ENCODE data around the gene VSX1.

The VSX1 gene

DNA sequence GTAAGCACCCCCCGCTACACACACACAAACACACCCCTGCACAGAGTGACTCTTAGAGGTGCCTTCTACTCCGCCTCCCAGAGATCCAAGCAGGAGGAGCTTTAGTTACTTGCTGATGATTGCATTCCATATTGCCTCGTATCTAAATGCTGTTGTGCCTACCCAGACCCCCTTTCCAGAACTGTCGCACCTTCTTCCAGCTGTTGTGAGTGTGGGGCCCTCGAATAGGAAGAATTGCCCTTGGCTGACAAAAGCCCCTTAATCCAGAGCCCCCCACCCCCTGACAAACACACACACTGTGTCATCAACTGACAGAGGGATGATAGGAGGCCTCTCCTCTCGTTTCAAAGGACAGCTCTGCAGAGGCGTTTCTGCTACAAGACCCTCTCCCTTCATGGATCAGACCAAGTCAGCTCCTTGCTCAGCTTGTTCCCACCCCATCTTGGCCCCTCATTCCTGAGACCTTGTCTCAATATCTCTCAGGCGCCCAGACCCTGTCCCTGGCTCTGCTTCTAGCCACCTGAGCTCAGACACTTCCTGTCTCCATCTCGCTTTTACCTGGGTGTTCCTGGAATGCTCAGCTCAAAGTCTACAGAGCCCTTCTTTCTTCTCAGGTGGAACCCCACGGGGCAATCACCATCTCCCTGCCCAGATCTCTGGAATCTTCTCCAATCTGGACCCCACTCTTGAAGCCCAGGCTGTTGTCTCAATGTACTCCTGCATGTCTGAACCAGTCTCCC is 4.0 kb upstream of the VSX1 start:
- no peak for DNase-seq

DNA sequence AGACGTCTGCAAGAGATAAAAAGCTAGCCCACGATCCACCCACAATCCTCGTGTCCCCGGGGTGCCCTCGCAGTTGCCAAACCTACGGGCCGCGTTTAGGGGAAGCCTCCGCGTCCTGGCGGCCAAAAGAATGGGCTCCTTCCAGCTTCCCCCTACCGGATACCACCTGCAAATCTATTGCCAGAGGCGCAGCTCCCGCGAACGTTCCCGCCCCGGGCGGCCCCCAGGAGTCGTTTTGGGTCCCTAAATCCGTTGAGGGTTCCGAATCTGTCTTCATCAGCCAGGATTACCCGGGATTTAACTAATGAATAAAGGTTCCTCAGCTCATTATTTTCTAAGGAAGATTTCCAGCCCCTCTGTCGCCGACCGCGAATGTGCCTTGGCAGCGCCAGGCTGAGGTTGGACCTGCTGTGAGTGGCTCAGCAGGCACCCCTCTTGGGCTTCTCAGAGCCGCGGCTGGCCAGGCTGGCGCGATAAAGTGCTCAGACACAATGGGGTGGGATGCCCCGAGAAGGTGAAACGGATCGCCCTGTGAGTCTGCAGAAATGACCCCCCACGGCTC is 2.8 kb upstream of the VSX1 start:
- no peak for DNase-seq

DNA sequence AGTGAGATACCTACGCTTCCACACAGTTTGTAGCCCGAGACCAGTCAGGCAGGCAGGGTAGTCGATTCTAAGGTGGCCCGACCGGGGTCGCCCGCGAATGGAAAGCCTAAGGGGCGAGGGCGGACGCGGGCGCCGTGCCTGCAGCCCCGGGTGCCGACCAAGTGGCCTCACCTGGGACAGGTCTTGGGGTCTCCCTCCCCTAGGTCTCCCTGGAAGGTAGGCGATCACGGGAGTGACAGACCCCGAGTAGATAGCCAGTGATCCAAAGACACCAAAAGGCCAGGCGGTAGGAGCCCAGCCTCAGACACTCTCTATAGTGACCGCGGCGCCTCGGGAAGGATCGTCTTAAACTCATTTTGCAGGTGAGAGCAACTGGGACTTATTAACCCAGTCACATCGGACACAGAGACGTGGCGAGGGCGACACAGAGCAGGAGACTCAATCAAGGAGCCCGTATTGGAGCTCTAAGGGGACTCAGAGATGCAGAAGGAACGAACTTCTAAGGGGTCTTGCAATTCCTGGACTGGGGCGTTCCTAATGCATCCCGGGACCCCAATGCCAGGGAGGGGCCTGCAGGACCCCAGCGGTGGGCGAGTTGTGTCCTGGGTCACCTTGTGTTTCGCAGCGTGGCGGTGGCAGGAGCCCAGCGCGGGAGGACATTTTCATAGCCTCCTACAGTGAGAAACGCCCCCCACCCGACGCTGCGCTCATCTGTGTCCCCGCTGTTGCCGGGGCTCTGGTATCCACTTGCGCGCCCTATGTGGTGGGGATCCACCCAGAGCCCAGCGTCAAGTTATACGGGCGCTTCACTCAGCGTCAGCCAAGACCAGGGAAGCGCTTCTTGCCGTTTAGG is 2.1 kb upstream of the VSX1 start:
- no peak for DNase-seq

DNA sequence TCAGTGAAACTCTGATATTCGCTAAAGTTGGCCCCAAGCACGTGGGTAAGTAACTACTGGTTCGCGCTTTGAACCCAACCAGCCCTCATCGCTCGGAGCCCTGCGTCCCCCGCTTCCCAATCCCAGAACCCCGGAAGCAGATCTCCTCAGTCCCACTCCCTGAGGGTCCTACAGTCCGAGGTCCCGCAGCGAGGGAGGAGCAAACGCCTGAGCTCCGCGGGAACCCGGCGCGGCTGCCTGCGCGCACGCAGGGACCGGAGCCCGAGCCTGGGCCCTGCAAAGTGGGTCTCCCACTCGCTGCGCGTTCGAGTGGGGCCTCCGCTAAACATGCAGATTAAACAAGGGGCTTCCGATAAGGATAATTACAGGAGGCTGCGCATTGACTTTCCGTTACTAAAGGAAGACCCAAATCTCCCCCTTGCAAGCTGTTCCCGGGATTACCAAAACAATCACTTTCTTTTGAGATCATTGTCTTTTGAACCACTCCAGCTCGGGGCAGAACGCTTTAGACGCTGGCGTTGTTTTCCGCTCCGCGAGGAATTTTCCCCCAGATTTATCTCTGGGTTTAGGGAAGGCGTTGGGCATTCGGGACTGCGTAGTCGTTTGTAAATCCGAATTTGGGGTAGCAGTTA is 1.3 kb upstream of the VSX1 start:
- DNase-seq, result no peak

DNA sequence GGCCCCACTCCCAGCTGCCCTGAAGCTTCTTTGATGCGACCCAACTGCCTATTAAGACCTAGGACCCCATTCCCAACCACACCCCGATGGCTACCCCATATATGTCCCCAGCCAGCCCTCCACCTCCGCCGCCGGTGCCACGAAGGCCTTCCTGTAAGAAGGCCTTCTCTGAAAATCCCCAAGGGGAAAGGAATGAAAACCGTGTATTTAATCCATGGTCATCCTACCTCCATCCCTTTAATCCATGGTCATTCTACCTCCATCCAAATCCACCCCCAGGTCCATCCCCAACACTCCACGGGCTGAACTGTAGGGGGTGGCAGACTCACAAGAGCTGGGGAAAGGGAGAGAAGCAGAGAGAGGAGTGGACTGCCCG is 545 bp upstream of the VSX1 start:
- DNase-seq, result no peak

DNA sequence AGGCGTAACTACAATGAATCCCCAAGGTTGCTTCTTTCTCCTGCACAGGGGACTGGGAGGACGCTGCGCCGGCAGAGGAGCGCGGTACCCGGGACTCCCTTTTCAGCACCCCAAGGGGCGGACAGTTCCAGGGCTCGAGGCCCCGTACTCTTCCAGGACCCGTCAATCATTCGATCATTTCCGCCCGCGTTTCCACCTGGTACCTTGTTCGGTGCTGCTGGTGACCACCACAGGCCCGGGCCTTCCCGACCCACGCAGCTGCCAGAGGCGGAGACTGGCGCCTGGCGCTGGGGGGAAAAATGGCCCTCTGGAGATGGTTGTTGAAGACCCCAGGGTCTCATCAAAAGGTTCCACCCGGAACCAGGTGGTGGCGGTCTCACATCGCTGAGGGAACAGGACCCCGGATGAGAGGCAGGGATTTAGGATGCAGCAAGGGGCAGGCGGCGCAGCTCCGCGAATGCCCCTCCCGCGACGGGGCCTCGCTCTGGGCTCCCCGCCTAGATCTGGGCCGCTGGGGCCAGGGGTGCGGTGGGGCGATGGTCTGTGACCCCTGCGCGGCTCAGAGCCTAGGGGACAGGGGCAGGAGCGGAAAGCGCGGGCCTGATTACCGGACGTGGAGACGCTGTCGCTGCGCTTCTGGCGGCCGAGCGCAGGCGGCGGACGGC is 744 bp downstream of the VSX1 start:
- DNase-seq, result peak; percentile 23

DNA sequence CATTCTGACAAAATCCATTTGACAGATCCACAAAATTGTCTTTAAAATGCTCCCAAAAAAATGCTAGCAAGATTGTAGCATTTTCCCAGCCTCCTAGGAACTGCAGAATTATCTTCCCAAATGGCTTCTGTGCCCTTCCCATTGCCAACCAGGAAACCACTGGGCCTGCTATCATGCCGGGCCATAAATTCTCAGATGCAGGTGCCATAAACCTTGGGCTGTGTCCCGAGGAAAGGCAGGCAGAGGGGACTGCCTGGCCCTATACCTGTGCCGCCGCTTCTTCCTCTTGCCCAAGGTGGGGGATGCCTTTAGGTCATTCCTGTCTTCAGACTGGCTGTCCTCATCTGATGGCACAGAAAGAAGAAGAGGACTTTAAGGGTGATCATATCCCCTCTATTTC is 2.8 kb downstream of the VSX1 start:
- DNase-seq, result no peak

DNA sequence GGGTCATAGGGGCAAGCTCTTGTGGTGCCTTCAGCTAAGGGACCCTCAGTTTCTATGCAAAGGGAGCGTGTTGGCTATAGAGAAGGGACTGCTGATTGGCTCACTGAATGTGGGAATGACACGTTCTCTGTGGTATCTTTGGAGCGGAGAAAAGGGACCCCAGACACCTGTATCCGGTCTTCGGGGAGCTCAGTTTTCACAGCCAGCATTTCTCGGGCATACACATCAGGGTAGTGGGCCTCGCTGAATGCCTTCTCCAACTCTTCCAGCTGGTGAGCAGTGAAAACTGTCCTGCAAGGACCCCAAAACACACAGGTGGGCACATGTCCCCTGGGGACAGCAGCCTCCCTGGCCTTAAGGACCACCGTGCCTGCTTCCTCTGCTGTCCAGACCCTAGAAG is 3.3 kb downstream of the VSX1 start:
- no peak for DNase-seq

DNA sequence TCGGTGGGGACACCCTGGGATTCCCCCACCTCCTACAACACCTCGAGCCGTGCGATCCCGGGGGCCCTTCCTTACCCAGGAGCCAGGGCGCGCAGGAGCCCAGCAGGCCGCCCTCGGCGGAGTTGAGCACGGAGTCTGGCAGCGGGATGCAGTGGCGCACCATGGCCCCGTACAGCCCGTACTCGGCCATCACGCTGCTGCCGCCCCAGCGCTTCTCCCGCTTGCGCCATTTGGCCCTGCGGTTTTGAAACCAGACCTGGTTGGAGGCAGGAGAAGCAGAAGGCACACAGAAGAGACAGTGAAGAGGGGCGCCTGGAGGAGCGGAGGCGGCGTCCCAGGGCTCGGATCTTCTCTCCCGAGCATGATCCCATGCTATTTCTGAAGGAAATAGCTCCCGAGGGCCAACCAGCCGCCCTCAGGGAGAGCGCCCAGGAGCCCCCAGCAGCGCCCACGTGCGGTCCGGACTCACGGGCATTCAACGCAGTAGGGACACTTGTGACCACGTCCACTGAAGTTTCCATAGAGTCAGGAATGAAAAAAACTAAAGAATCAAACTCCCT is 4.3 kb downstream of the VSX1 start:
- DNase-seq, result no peak

DNA sequence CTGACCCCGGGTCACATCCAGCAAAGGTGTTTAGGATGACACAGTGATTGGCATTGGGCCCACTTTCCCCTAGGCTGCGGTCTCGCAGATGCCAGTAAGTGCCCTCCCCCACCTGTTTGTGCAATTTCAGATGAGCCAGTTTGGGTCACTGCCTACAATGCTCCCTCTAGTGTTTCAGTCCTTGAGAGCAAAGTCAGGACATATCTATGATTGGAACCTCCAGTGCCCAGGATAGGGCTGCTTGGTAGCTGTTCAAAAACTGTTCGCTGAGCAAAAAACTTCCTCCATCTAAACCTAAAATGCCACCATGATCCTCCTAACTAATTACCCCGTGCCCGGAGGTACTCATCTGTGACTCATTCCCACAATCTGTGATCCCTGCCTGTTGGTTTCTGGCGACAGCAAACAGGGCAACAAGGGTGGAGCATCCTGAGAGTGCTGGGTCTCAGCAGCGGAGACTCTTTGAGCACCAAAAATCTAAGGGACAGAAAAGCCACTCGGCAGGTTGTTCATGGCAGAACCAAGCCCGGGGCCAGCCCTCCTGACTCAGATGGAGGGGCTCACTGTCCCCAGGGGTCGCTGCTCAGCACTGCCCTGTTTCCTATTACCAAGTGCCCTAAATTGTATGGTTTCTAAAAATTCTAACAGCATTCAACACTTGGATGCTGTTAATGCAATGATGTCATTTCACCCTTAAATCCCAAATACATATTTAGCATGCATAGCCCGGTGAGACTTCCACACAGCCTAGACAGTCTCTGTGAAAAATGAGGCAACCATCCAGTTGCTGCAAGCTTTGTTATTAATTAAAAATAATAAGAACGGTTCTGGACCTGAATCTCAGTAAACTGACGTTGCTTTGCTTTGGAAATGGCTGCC is 5.0 kb downstream of the VSX1 start:
- peak; percentile 28 for DNase-seq

DNA sequence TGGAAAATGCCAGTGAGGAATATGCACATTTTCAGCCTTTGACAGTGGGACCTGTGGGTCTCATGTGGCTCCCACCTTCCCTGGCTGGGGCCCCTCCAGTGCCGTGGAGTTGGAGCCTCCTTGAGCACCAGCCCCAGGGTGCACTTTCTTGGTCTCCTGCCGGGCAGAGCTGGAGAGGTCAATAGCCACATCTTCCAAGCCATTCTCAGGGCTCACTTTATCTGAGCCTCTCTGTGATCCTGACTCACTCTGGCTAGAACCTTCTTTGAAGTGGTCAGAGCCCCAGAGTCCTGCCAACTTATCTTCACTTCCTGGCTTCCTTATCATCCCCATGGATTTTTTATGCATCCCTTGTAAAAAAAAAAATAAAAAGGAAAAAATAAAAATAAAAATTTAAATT is 5.7 kb downstream of the VSX1 start:
- DNase-seq, result no peak

DNA sequence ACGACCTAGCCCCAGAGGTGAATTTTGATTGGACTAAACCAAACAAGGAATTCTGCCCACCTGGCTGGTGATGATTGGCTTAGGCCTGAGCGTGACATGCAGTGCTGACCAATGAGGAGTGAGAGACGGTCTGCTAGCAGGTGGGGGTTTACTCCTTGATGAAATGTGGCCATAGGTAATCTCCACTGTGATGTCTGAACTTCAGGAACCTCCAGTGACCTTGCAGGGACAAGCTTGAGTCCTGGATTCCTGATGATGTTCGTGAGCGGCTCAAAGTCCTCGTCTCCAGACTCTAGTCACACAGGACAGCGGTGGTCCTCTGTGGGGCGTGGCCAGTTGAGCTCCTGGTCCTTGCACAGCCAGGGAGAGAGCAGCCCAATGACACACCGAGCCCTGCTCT is 8.4 kb downstream of the VSX1 start:
- no peak for DNase-seq

DNA sequence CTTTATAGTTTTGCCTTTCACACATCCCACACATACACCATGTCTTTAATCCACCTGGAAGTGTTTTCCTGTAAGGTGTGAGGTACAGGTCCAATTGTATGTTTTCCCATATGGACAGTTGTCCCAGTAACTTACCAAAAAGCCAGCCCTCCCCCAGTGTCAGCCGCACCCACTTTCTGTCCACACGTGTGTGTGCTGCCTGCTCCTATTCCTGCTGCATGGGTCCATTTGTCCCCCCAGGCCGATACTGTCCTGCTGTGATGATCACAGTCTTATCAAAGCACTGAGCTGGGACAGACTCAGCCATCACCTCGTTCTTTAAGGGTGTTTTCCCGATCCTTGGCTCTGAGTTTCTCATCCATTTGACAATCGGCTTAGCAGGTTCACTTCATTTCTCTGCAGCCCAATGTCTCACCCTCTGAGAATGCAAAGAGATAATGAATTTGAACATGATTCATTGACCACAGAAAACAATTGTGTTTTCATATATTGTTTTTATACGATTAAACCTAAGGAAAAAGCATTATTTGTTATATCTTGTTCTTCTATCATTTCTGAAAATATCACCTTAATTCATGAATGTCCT is 9.6 kb downstream of the VSX1 start:
- no peak for DNase-seq

DNA sequence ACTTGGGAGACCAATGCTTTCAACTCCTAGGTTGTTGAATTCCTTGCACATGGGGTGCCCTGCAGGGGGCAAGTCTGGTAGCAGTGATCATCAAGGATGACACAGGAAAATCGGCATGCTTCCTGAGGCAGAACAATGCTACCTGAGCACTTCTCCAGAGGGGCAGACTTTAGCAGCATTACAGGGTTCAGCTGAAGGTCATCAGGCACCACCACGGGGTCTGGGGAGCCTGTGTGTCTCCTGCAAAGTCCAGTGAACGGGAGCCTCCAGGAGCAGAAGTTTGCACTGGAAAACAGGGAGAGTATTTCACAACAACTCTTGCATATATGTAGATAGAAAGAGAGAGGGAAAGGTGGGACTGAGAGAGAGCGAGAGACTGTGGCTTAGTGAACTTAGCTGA is 10.2 kb downstream of the VSX1 start:
- DNase-seq, result no peak

DNA sequence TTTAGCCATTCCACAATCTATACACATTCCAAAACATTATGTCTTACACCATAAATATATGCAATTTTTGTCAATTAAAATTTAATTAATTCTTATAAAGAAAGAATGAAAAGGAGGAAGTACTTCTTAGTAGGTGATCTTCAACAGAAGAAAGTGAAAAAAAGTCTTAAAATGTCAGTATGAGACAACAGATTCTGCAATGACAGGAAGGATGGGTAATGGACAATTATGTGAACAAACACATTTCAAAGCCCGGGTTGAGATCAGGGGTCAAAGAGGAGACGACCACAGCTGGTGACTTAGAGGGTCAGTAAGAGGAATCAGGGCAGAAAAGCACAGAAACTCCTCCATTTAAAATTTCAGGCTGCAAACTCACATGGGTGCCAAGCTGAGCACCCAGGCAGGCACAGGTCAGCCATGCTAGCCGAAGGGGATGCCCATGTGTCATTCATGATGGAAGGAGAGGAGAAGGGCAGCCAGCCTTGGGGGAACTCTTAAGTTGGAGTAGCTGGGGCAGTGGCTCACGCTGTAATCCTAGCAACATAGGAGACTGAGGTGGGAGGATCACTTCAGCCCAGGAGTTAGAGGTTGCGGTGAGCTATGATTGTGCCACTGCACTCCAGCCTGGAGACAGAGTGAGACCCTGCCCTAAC is 11.0 kb downstream of the VSX1 start:
- no peak for DNase-seq

DNA sequence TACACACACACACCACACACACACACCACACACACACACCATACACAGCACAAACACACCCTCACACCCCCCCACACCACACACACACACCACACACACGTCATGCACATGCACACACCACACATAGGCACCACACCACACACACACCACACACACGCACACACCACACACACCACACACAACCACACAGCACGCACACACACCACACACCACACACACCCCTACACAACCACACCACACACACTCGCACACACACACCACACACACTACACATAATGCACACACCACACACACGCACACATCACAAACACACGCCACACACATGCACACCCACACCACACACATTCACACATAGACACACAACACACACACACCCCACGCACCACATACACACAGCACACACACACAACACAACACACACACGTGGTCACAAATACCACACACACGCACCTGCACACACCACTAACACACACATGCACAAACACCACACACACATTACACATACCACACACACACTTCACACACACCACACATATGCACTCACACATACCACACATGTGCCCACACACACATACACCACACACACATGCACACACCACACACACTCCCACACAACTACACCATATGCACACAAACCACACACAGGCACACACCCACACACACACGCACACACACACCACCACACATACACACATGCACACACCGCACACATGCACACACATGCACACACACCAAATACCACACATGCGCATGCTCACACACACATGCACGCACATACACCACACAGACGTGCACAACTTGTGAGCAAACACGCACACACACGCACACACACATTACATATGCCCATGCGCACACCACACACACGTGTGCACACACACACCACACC is 14.6 kb downstream of the VSX1 start:
- DNase-seq, result no peak

DNA sequence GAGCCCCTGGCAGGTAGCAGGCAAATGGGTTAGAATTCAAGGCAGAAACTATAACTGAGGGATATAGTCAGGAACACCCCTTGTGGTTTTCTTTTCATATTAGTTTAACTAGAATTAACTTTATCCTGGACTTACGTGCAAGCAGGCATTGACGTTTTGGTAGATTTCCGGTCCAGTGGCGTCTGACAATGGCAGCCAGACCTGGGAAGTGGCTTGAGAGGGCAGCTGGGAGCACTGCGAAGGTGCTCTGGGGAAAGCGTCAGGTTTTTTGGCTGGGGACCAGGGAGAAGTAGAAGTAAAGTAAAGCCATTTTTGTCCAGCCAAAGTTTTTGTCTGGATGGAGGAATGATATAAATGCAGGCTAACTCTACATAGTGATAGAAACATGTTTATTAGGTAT is 15.6 kb downstream of the VSX1 start:
- no peak for DNase-seq

DNA sequence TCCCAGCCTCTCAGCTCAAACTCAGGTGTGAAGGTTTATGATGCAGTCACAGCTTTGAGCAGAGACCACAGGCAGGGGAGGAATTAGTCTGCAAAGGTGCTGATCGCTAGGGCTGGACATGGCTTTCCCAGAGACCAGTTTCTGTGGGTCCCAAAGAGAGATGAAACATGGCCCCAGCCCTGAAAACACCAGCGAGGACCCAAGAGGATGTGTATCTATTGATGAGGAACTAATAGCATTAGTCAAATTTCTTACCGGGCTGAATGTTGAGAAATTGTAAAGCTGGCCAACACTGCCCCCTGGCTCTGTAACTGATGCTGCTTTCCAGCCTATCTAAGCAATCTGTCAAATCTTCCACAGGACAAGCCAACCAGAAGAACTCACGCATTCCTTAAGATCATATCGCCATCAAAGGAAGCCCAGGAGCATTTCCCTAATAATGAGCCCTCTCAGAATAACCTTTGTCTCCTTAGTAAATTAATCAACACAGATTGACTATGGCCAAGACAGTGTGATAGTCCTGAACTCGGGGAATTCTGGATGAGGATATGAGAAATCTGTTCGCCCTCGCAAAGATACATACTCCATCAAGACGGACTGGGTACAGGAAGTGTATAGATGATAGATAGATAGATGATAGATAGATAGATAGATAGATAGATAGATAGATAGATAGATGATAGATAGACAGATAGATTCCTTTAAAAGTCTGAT is 16.2 kb downstream of the VSX1 start:
- DNase-seq, result peak; percentile 38

DNA sequence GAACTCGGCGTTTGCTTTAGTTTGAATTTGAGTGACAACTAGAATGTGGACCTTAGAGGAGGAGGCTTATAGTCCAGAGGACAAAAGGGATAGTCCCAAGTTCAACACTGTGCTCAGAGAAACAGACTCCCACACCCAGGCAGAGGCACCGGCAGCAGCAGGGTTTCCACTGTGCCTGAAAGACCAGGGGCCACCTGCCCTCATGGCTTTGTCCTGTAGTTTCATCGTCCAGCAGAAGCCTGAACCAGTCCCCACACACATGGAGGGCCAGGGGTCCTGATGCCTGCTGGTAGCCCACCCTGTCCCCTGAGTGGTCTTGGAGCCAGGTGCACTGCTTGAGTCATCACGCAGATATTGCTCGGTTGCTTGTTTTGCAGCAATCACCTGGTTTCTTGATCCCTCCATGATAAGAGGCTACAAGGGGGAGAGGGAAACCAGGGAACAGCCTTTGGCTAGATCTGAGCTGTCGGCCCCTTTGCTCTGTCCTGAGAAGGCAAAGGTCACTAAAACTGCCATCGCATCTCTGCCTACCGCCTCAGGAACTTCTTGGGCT is 16.8 kb downstream of the VSX1 start:
- DNase-seq, result no peak

All from activated CD4-positive, alpha-beta T cell treated with anti-CD3 and anti-CD28 coated beads, Interleukin-10, Interleukin-2, amounts not matched to agents 100 ng/mL and 50 ng/mL, durations not matched to agents 16 hours and 8 hours (primary cell).